Prostate gland (tissue), 2 donors: Measurements from ENCODE around the gene WDR93. TPM values are rescaled to one million over a fixed set of nuclear protein-coding genes. Genes with fewer than 3 reads are reported as not detected.
A peak's percentile ranks its signal among the peaks of the same experiment; 100 is the strongest.
"Not testable (repeated sequence)": the region's sequence is repeated elsewhere in the genome, so short reads cannot be mapped to it uniquely, and the experiment has no call there.

Source experiments
- DNase-seq: peaks from one replicate; pipeline ENCODE4 v3.0.0-alpha.2; 2019; ENCODE audit warnings: low spot score
- H3K27ac ChIP-seq, 2 donors: fragments of 200-600 bp; sonication (generic); 2 replicates each; pipeline ENCODE4 v1.5.1; 2017 to 2019
- H3K27me3 ChIP-seq: fragments of 200-600 bp; sonication (generic); replicated peaks from 2 replicates; pipeline ENCODE4 v1.5.1; 2019; ENCODE audit not compliant: insufficient read depth
- H3K36me3 ChIP-seq, 2 donors: fragments of 200-600 bp; sonication (generic); 1 replicate in 1 of 2; 2 replicates in 1 of 2; pipeline versions ENCODE4 v1.5.1 to v1.8.1; 2017 to 2019
- H3K4me1 ChIP-seq: fragments of 200-600 bp; sonication (generic); replicated peaks from 2 replicates; pipeline ENCODE4 v1.5.1; 2019
- H3K4me3 ChIP-seq, 2 donors: fragments of 200-600 bp; sonication (generic); 2 replicates each; pipeline ENCODE4 v1.5.1; 2017 to 2019
- H3K9me3 ChIP-seq: fragments of 200-600 bp; sonication (generic); 2 replicates; pipeline ENCODE4 v1.5.1; 2017
- CTCF ChIP-seq, 4 experiments: fragments of 200-600 bp in 2 of 4; fragments of 450-650 bp in 2 of 4; sonication (generic) in 2 of 4; IDR thresholded peaks; 1 replicate in 3 of 4; 2 replicates in 1 of 4; pipeline ENCODE4 v1.5.1; 2016 to 2019; ENCODE audit warnings: antibody characterized with exemption in 4 of 4, mild to moderate bottlenecking in 2 of 4, moderate library complexity in 2 of 4
- POLR2A ChIP-seq: fragments of 450-650 bp; IDR thresholded peaks from one replicate; pipeline ENCODE4 v1.6.1; 2016; ENCODE audit warnings: antibody characterized with exemption, mild to moderate bottlenecking
- POLR2AphosphoS5 ChIP-seq: sonication (generic); formaldehyde crosslinking; IDR thresholded peaks from one replicate; pipeline ENCODE4 v1.6.1; 2017; ENCODE audit warnings: antibody characterized with exemption
- WGBS: methylation state at CpG from one replicate; pipeline ENCODE4 v1.1.5; 2018; 5-methylcytosine and 5-hydroxymethylcytosine counted together
- intact Hi-C: fragments of 100-400 bp; cut with DNase I; formaldehyde crosslinking; loops from one replicate; pipeline ENCODE4 v1.14.2; 2022
- total RNA-seq, 2 donors: library from RNA; depleted of rRNA; stranded (reverse); fragments of >200 nt; gene quantifications; one replicate each; pipeline ENCODE4 v1.1.0, GENCODE V29; 2016

Gene WDR93
- total RNA-seq, 2 donors from 2014 or later = 0.18 to 3.0 TPM

GRCh38 chr15:89778861-89779260 is 88.2 kb downstream of the WDR93 start:
- DNase-seq = no peak
- peaks cover 11% of the 10 kb centered on the region for H3K4me1 ChIP-seq
- H3K27ac ChIP-seq = peak overlapping the region in 1 of 2 donors; percentile 44
- no peaks in the 10 kb centered on the region for H3K36me3 ChIP-seq
- no peaks in the 10 kb centered on the region for H3K27me3 ChIP-seq
- no peaks in the 10 kb centered on the region for H3K9me3 ChIP-seq
- WGBS = 58% methylated on average over 4 of the region's 4 CpGs
- intact Hi-C loops = no loop called here
- TF ChIP-seq POLR2AphosphoS5 = no peak
- TF ChIP-seq POLR2A = no peak
- TF ChIP-seq CTCF (IDR thresholded peaks at IDR 0.05) = peak in 1 of 4 experiments; percentile 9
- no peak overlapping the region for H3K4me3 ChIP-seq

- 65% methylated on average over 6 of the region's 6 CpGs for WGBS
- intact Hi-C loops = no loop called here
- DNase-seq = no peak
- Histone ChIP-seq H3K9me3 (no peaks in the 10 kb centered on the region), H3K4me1 (peaks cover 10% of the 10 kb centered on the region), H3K27me3 (no peaks in the 10 kb centered on the region), H3K36me3 (no peaks in the 10 kb centered on the region), H3K4me3 (no peak overlapping the region), H3K27ac (peak overlapping the region; percentile 47 to 53)
- TF ChIP-seq POLR2A = no peak
- no peak for TF ChIP-seq CTCF (IDR thresholded peaks at IDR 0.05)
- no peak for TF ChIP-seq POLR2AphosphoS5
Measured at GRCh38 chr15:89780601-89781000, 90.0 kb downstream of the WDR93 start.

GRCh38 chr15:89781055-89781454 is 90.4 kb downstream of the WDR93 start:
- Histone ChIP-seq H3K27me3 (no peaks in the 10 kb centered on the region), H3K4me1 (peaks cover 6% of the 10 kb centered on the region), H3K36me3 (no peaks in the 10 kb centered on the region), H3K27ac (peak overlapping the region; percentile 47 to 53), H3K9me3 (no peaks in the 10 kb centered on the region), H3K4me3 (no peak overlapping the region)
- TF ChIP-seq POLR2A = no peak
- TF ChIP-seq POLR2AphosphoS5 = no peak
- WGBS = 72% methylated on average over 6 of the region's 6 CpGs
- no peak for DNase-seq
- intact Hi-C loops = no loop called here

GRCh38 chr15:89781891-89782618 is 91.4 kb downstream of the WDR93 start:
- peaks cover 3% of the 10 kb centered on the region for H3K4me1 ChIP-seq
- no peaks in the 10 kb centered on the region for H3K36me3 ChIP-seq
- no peak for DNase-seq
- no peak overlapping the region for H3K27ac ChIP-seq
- no peak overlapping the region for H3K4me3 ChIP-seq
- intact Hi-C loops = no loop called here
- no peaks in the 10 kb centered on the region for H3K9me3 ChIP-seq
- TF ChIP-seq POLR2A (no peak), POLR2AphosphoS5 (no peak), CTCF (IDR thresholded peaks at IDR 0.05) (no peak)
- 72% methylated on average over 15 of the region's 15 CpGs for WGBS
- H3K27me3 ChIP-seq = no peaks in the 10 kb centered on the region

GRCh38 chr15:89782619-89782950 is 92.0 kb downstream of the WDR93 start:
- 92% methylated on average over 9 of the region's 9 CpGs for WGBS
- H3K27ac ChIP-seq, H3K4me3 ChIP-seq, H3K27me3 ChIP-seq, DNase-seq, H3K9me3 ChIP-seq, H3K36me3 ChIP-seq, intact Hi-C loops, H3K4me1 ChIP-seq: not testable (repeated sequence)

GRCh38 chr15:89783111-89783860 is 92.7 kb downstream of the WDR93 start:
- Histone ChIP-seq H3K36me3 (no peaks in the 10 kb centered on the region), H3K27ac (peak overlapping the region in 1 of 2 donors; percentile 35), H3K9me3 (no peaks in the 10 kb centered on the region), H3K4me1 (peaks cover 3% of the 10 kb centered on the region), H3K4me3 (no peak overlapping the region), H3K27me3 (no peaks in the 10 kb centered on the region)
- 75% methylated on average over 14 of the region's 14 CpGs for WGBS
- intact Hi-C loops = no loop called here
- DNase-seq = no peak
- TF ChIP-seq CTCF (IDR thresholded peaks at IDR 0.05) (no peak), POLR2A (no peak), POLR2AphosphoS5 (no peak)
